GM12878 (cell line): ENCODE measurements around the gene COL4A2.

Experiments
- CHD2 ChIP-seq: IDR thresholded peaks from 2 replicates; pipeline ENCODE4 v1.6.1; 2011; ENCODE audit warnings: low read depth, low read length, improper control_type of control experiment, borderline replicate concordance
- KAT2A ChIP-seq: conservative IDR thresholded peaks from 2 replicates; pipeline ENCODE4 v1.6.1; 2011; ENCODE audit warnings: low read depth, low read length; ENCODE audit not compliant: control insufficient read depth
- POLR2A ChIP-seq: IDR thresholded peaks from 2 replicates; pipeline ENCODE4 v1.6.1; 2011; ENCODE audit warnings: low read depth, mild to moderate bottlenecking, low read length
- POLR2AphosphoS5 ChIP-seq: IDR thresholded peaks from 2 replicates; pipeline ENCODE4 v1.6.1; 2011; ENCODE audit warnings: mild to moderate bottlenecking, low read length, inconsistent platforms
- RAD51 ChIP-seq: fragments of 450-650 bp; IDR thresholded peaks from 2 replicates; pipeline ENCODE4 v1.6.1; 2016; ENCODE audit warnings: moderate library complexity, mild to moderate bottlenecking, inconsistent platforms
- ZNF384 ChIP-seq: IDR thresholded peaks from 2 replicates; pipeline ENCODE4 v1.6.1; 2012; ENCODE audit warnings: low read depth, mild to moderate bottlenecking, low read length, improper control_type of control experiment, borderline replicate concordance
- ZSCAN29 ChIP-seq: fragments of 450-650 bp; IDR thresholded peaks from 2 replicates; pipeline ENCODE4 v1.6.1; 2017; ENCODE audit warnings: mild to moderate bottlenecking, moderate library complexity
- TF ChIP-seq, protein P1 (sequence below), 3 experiments: IDR thresholded peaks in 2 of 3; conservative IDR thresholded peaks in 1 of 3; 2 replicates each; pipeline ENCODE4 v1.5.1; 2011; ENCODE audit warnings: low read depth in 3 of 3, low read length in 3 of 3, mild to moderate bottlenecking in 3 of 3, control low read depth in 2 of 3, moderate library complexity in 2 of 3, inconsistent platforms in 1 of 3, mixed read lengths in 1 of 3; ENCODE audit not compliant: control insufficient read depth in 2 of 3, insufficient read depth in 1 of 3; ENCODE audit errors: extremely low read depth in 1 of 3
- TF ChIP-seq, protein P2 (sequence below): IDR thresholded peaks from 2 replicates; pipeline ENCODE4 v1.6.1; 2011; ENCODE audit warnings: mild to moderate bottlenecking, low read depth, low read length, moderate library complexity; ENCODE audit not compliant: insufficient replicate concordance
- TF ChIP-seq, protein P3 (sequence below): IDR thresholded peaks from 2 replicates; pipeline ENCODE4 v1.6.1; 2012; ENCODE audit warnings: low read depth, low read length, improper control_type of control experiment

DNA sequence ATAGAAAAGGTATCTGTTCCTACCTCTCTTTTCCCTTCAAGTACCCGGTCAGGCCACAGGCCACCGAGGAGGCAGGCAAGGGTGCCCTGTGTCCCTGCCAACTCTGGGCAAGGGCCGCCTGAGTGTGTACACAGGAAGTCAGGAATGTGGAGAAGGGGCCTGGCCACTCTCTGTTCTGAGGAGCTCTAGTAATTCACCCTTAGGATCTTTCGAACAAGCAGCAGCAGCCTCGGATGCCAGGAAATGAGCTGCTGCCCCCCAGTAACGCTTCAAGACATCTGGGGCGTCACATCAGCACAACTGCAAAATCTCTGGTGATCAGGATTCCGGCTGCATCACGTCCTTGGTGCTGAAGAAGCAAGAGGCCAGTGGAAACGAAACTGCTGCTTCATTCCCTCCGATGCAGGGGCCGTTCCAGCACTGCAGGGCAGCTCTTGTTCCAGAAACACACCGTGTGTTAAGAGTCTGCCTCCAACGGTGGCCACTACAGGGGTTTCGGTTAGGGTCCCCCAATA is 252.4 kb downstream of the COL4A2 start:
- TF ChIP-seq RAD51, result no peak
- TF ChIP-seq, protein P1, sequence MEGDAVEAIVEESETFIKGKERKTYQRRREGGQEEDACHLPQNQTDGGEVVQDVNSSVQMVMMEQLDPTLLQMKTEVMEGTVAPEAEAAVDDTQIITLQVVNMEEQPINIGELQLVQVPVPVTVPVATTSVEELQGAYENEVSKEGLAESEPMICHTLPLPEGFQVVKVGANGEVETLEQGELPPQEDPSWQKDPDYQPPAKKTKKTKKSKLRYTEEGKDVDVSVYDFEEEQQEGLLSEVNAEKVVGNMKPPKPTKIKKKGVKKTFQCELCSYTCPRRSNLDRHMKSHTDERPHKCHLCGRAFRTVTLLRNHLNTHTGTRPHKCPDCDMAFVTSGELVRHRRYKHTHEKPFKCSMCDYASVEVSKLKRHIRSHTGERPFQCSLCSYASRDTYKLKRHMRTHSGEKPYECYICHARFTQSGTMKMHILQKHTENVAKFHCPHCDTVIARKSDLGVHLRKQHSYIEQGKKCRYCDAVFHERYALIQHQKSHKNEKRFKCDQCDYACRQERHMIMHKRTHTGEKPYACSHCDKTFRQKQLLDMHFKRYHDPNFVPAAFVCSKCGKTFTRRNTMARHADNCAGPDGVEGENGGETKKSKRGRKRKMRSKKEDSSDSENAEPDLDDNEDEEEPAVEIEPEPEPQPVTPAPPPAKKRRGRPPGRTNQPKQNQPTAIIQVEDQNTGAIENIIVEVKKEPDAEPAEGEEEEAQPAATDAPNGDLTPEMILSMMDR (IDR thresholded peaks at IDR 0.05 in 2 of 3, conservative IDR thresholded peaks at IDR 0.05 in 1 of 3; ENCODE audit: control insufficient read depth in 2 of 3, extremely low read depth in 1 of 3, insufficient read depth in 1 of 3, low read depth in 3 of 3, low read length in 3 of 3), result no peak
- no peak for TF ChIP-seq POLR2AphosphoS5
- TF ChIP-seq, protein P2, sequence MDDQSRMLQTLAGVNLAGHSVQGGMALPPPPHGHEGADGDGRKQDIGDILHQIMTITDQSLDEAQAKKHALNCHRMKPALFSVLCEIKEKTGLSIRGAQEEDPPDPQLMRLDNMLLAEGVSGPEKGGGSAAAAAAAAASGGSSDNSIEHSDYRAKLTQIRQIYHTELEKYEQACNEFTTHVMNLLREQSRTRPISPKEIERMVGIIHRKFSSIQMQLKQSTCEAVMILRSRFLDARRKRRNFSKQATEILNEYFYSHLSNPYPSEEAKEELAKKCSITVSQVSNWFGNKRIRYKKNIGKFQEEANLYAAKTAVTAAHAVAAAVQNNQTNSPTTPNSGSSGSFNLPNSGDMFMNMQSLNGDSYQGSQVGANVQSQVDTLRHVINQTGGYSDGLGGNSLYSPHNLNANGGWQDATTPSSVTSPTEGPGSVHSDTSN, result no peak
- no peak for TF ChIP-seq CHD2
- TF ChIP-seq POLR2A, result no peak
- TF ChIP-seq ZSCAN29, result no peak
- no peak for TF ChIP-seq ZNF384
- TF ChIP-seq KAT2A, result no peak
- TF ChIP-seq, protein P3, sequence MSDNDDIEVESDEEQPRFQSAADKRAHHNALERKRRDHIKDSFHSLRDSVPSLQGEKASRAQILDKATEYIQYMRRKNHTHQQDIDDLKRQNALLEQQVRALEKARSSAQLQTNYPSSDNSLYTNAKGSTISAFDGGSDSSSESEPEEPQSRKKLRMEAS, result no peak
